ENCODE data around the gene PPM1E. TPM values are rescaled to one million over a fixed set of nuclear protein-coding genes. Genes with fewer than 3 reads are reported as not detected.

PPM1E gene
- under 1 TPM; under 0.01 to 0.34 (median 0.17) TPM for polyA plus RNA-seq
- long read RNA-seq, donor 1 = 0 reads
- long read RNA-seq, donor 2 = 0 reads
- long read RNA-seq, donor 3 = 0 reads
- long read RNA-seq, donor 4 = 0 reads
- long read RNA-seq, donor 5 = 0 reads
- long read RNA-seq, donor 6 = 0 reads
- long read RNA-seq, donor 7, partial matches to known transcripts = 12 of 12 reads
- long read RNA-seq, donor 7, other reads (novel, unspliced or antisense) = 0 of 12 reads
- long read RNA-seq, donor 8 = 0 reads
- long read RNA-seq, donor 9 = 0 reads
- long read RNA-seq, donor 10 = 0 reads

- no peak for FAIRE-seq
- Histone ChIP-seq H3K36me3 (ENCODE audit: control insufficient read depth in 3 of 3, insufficient read depth in 2 of 3, low read depth in 1 of 3, low read length in 3 of 3) (no peaks in the 10 kb centered on the region), H3K4me1 (ENCODE audit: control insufficient read depth in 3 of 3, insufficient read depth in 2 of 3, low read depth in 1 of 3, low read length in 2 of 3) (no peaks in the 10 kb centered on the region), H3K27ac (ENCODE audit: low read depth in 1 of 3, low read length in 2 of 3) (no peak within 1 kb of the TSS), H3K9me3 (ENCODE audit: control insufficient read depth in 2 of 2, insufficient read depth in 1 of 2, low read depth in 1 of 2, low read length in 1 of 2) (no peaks in the 10 kb centered on the region), H3K4me3 (ENCODE audit: low read depth in 1 of 3, low read length in 3 of 3) (peak within 1 kb of the TSS; percentile 51 to 56 (median 55)), H3K27me3 (ENCODE audit: control insufficient read depth in 3 of 3, insufficient read depth in 3 of 3, low read length in 3 of 3) (peaks cover 0 to 40% (median 4%) of the 10 kb centered on the region in 3 donors)
- 1% methylated on average over 57 to 71 of the region's 71 CpGs for WGBS, 3 donors
- peak; percentile 36 to 75 for DNase-seq
These were observed at the start of gene PPM1E for GRCh38 chr17:58755577-58756245. PPM1E (plus strand) TSS chr17:58755854.

DNA sequence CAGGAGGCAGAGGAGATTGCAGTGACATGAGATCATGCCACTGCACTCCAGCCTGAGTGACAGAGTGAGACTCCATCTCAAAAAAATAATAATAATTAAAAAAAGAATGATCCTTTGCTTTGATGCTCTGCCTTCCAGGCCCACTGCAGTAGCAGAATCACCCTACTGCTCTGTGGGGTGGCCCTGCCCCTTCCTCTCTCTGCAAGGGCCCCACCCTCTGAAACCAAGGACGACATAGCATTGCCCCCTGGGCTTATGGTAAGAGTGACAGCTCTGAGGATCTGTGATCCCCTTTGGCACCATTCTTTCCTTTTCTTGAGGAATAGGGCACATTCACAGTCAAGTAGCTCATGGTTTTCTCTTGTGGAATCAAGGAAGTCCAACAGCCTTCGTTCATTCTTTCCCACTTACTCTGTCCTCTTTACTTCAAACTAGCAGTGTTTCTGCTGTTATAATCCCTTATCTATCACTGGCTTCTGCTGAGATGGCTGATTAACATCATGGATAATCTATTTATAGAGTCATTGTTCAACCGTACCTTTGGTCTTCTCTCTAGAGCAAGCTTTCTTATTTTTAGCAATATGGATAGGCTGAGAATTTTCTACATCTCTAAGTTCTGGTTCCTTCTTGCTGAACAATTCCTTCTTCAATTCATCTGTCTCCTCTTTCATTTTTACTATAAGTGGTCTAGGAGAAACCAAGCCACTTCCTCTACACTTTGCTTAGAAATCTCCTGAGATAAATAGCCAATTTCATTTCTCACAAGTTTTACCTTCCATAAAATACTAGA lies 49.1 kb upstream of the PPM1E start:
- Histone ChIP-seq H3K27me3 (ENCODE audit: control insufficient read depth in 3 of 3, insufficient read depth in 3 of 3, low read length in 3 of 3) (no peaks in the 10 kb centered on the region), H3K4me1 (ENCODE audit: control insufficient read depth in 3 of 3, insufficient read depth in 2 of 3, low read depth in 1 of 3, low read length in 2 of 3) (no peaks in the 10 kb centered on the region), H3K9me3 (ENCODE audit: control insufficient read depth in 2 of 2, insufficient read depth in 1 of 2, low read depth in 1 of 2, low read length in 1 of 2) (no peaks in the 10 kb centered on the region), H3K36me3 (ENCODE audit: control insufficient read depth in 3 of 3, insufficient read depth in 2 of 3, low read depth in 1 of 3, low read length in 3 of 3) (peaks cover 0 to 19% (median 0%) of the 10 kb centered on the region in 3 donors), H3K4me3 (ENCODE audit: low read depth in 1 of 3, low read length in 3 of 3) (no peak overlapping the region), H3K27ac (ENCODE audit: low read depth in 1 of 3, low read length in 2 of 3) (no peak overlapping the region)
- WGBS, 3 donors = 61 to 82% (median 69%) methylated on average over 3 of the region's 3 CpGs
- FAIRE-seq (no peak), DNase-seq (no peak)

DNA sequence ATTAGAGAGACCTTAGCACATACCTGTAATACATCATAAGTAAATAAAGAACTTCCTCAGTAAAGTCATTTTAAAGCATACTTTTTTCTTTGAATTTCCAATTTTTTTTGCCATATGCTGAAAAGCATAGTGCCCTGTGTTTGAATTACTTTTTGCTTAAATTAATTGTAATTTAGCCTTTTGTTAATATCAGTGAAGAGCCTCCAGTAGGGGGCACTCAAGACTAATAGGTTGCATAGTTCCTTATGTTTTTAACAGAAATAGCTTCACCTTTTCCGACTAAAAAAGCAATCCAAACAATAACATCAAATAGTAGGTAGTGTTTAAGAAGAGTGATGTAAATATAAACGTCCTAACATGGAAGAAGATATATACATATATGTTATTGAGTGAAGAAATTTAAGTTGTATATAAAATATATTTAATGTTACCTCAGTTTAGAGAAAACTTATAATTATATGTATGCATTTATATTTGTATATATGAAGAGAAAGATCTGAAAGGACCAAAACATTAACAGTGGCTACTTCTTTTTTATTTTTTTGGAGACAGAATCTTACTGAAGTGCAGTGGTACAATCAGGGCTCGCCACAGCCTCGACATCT lies 44.6 kb upstream of the PPM1E start:
- Histone ChIP-seq H3K27ac (ENCODE audit: low read depth in 1 of 3, low read length in 2 of 3) (no peak overlapping the region), H3K27me3 (ENCODE audit: control insufficient read depth in 3 of 3, insufficient read depth in 3 of 3, low read length in 3 of 3) (no peaks in the 10 kb centered on the region), H3K36me3 (ENCODE audit: control insufficient read depth in 3 of 3, insufficient read depth in 2 of 3, low read depth in 1 of 3, low read length in 3 of 3) (peaks cover 0 to 20% (median 5%) of the 10 kb centered on the region in 3 donors), H3K9me3 (ENCODE audit: control insufficient read depth in 2 of 2, insufficient read depth in 1 of 2, low read depth in 1 of 2, low read length in 1 of 2) (no peaks in the 10 kb centered on the region), H3K4me1 (ENCODE audit: control insufficient read depth in 3 of 3, insufficient read depth in 2 of 3, low read depth in 1 of 3, low read length in 2 of 3) (no peaks in the 10 kb centered on the region), H3K4me3 (ENCODE audit: low read depth in 1 of 3, low read length in 3 of 3) (no peak overlapping the region)
- DNase-seq (peak; percentile 54 to 64), FAIRE-seq (peak; percentile 49)
- whole genome bisulfite sequencing, 3 donors = 52 to 54% (median 53%) methylated on average over 4 of the region's 4 CpGs

GRCh38 chr17:58722274-58722673 lies 33.4 kb upstream of the PPM1E start:
- H3K4me3 ChIP-seq (ENCODE audit: low read depth in 1 of 3, low read length in 3 of 3) = no peak overlapping the region
- H3K9me3 ChIP-seq (ENCODE audit: control insufficient read depth in 2 of 2, insufficient read depth in 1 of 2, low read depth in 1 of 2, low read length in 1 of 2) = no peaks in the 10 kb centered on the region
- peaks cover 0 to 8% (median 2%) of the 10 kb centered on the region in 3 donors for H3K36me3 ChIP-seq (ENCODE audit: control insufficient read depth in 3 of 3, insufficient read depth in 2 of 3, low read depth in 1 of 3, low read length in 3 of 3)
- DNase-seq (no peak), FAIRE-seq (no peak)
- 87 to 98% (median 89%) methylated on average over 1 of the region's 1 CpG for WGBS, 3 donors
- H3K4me1 ChIP-seq (ENCODE audit: control insufficient read depth in 3 of 3, insufficient read depth in 2 of 3, low read depth in 1 of 3, low read length in 2 of 3) = no peaks in the 10 kb centered on the region
- H3K27ac ChIP-seq (ENCODE audit: low read depth in 1 of 3, low read length in 2 of 3) = no peak overlapping the region
- H3K27me3 ChIP-seq (ENCODE audit: control insufficient read depth in 3 of 3, insufficient read depth in 3 of 3, low read length in 3 of 3) = no peaks in the 10 kb centered on the region

DNA sequence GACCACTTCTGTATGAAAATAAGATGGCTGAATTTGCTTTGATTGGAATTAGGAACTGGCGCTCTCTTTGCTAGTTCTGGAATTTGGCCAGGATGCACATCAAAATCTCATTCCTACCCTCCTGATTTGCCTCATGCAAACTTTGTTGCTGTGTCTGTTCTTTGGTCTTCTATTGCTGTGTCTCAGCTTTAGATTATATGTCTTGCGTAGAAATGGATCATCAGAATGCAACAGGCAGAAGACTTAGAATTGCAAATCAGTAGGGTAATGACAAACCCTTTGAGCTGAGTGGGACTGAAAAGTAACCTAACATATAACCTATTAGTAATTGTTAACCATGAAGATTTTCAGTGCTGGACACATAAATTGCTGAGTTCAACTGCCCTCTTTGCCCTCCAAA lies 33.0 kb upstream of the PPM1E start:
- WGBS, 3 donors = 95 to 100% (median 95%) methylated on average over 2 of the region's 2 CpGs

DNA sequence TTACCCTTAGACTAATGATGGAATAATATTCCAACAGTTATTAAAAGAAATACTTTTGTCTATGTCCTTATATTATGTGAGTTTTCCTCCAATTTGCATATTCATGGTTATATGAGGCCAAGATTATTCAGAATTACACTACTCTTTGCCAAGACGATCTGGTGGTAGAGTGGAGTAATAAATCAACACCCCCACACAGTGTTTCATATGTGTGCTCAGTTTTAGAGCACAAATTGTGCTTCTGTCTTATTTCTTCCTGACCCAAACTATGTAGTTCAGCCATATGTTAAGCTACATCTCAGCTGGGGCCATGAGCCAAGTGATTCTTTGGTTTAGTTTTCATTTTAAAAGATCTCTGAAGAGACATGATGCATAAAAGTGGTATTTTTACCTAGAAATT lies 26.9 kb upstream of the PPM1E start:
- no peak overlapping the region for H3K4me3 ChIP-seq (ENCODE audit: low read depth in 1 of 3, low read length in 3 of 3)
- WGBS, 3 donors = 24 to 59% (median 48%) methylated on average over 1 of the region's 1 CpG
- H3K4me1 ChIP-seq (ENCODE audit: control insufficient read depth in 3 of 3, insufficient read depth in 2 of 3, low read depth in 1 of 3, low read length in 2 of 3) = no peaks in the 10 kb centered on the region
- H3K36me3 ChIP-seq (ENCODE audit: control insufficient read depth in 3 of 3, insufficient read depth in 2 of 3, low read depth in 1 of 3, low read length in 3 of 3) = peaks cover 0 to 3% (median 0%) of the 10 kb centered on the region in 3 donors
- FAIRE-seq (no peak), DNase-seq (no peak)
- H3K27ac ChIP-seq (ENCODE audit: low read depth in 1 of 3, low read length in 2 of 3) = no peak overlapping the region
- H3K9me3 ChIP-seq (ENCODE audit: control insufficient read depth in 2 of 2, insufficient read depth in 1 of 2, low read depth in 1 of 2, low read length in 1 of 2) = no peaks in the 10 kb centered on the region
- no peaks in the 10 kb centered on the region for H3K27me3 ChIP-seq (ENCODE audit: control insufficient read depth in 3 of 3, insufficient read depth in 3 of 3, low read length in 3 of 3)

More for the DNA sequence above, 33.0 kb upstream of the PPM1E start:
- peaks cover 0 to 8% (median 2%) of the 10 kb centered on the region in 3 donors for H3K36me3 ChIP-seq (ENCODE audit: control insufficient read depth in 3 of 3, insufficient read depth in 2 of 3, low read depth in 1 of 3, low read length in 3 of 3)
- DNase-seq (no peak), FAIRE-seq (no peak)
- H3K4me1 ChIP-seq (ENCODE audit: control insufficient read depth in 3 of 3, insufficient read depth in 2 of 3, low read depth in 1 of 3, low read length in 2 of 3) = no peaks in the 10 kb centered on the region
- no peak overlapping the region for H3K4me3 ChIP-seq (ENCODE audit: low read depth in 1 of 3, low read length in 3 of 3)
- H3K27ac ChIP-seq (ENCODE audit: low read depth in 1 of 3, low read length in 2 of 3) = no peak overlapping the region
- H3K27me3 ChIP-seq (ENCODE audit: control insufficient read depth in 3 of 3, insufficient read depth in 3 of 3, low read length in 3 of 3) = no peaks in the 10 kb centered on the region
- no peaks in the 10 kb centered on the region for H3K9me3 ChIP-seq (ENCODE audit: control insufficient read depth in 2 of 2, insufficient read depth in 1 of 2, low read depth in 1 of 2, low read length in 1 of 2)

- Histone ChIP-seq H3K36me3 (ENCODE audit: control insufficient read depth in 3 of 3, insufficient read depth in 2 of 3, low read depth in 1 of 3, low read length in 3 of 3) (no peaks in the 10 kb centered on the region), H3K27me3 (ENCODE audit: control insufficient read depth in 3 of 3, insufficient read depth in 3 of 3, low read length in 3 of 3) (no peaks in the 10 kb centered on the region), H3K4me3 (ENCODE audit: low read depth in 1 of 3, low read length in 3 of 3) (no peak overlapping the region), H3K4me1 (ENCODE audit: control insufficient read depth in 3 of 3, insufficient read depth in 2 of 3, low read depth in 1 of 3, low read length in 2 of 3) (no peaks in the 10 kb centered on the region), H3K27ac (ENCODE audit: low read depth in 1 of 3, low read length in 2 of 3) (no peak overlapping the region), H3K9me3 (ENCODE audit: control insufficient read depth in 2 of 2, insufficient read depth in 1 of 2, low read depth in 1 of 2, low read length in 1 of 2) (no peaks in the 10 kb centered on the region)
- DNase-seq (no peak), FAIRE-seq (no peak)
These were observed 24.7 kb upstream of the PPM1E start for GRCh38 chr17:58730937-58731336.

DNA sequence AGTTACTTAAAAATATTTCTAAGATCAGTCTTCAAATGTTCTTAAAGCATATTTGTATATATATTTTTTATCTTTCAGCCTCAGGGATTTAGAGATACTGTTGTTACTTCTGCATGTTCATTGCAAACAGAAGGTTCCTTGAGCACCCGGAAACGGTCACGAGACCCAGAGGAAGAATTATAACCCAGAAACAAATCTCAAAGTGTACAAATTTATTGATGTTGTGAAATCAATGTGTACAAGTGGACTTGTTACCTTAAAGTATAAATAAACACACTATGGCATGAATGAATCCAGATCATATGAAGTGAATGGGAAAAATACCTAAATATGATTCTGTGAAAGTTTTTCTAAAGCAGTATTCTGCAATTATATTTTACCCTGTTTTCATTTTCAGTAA lies 21.6 kb upstream of the PPM1E start:
- Histone ChIP-seq H3K4me1 (ENCODE audit: control insufficient read depth in 3 of 3, insufficient read depth in 2 of 3, low read depth in 1 of 3, low read length in 2 of 3) (no peaks in the 10 kb centered on the region), H3K27me3 (ENCODE audit: control insufficient read depth in 3 of 3, insufficient read depth in 3 of 3, low read length in 3 of 3) (no peaks in the 10 kb centered on the region), H3K4me3 (ENCODE audit: low read depth in 1 of 3, low read length in 3 of 3) (no peak overlapping the region), H3K27ac (ENCODE audit: low read depth in 1 of 3, low read length in 2 of 3) (no peak overlapping the region), H3K36me3 (ENCODE audit: control insufficient read depth in 3 of 3, insufficient read depth in 2 of 3, low read depth in 1 of 3, low read length in 3 of 3) (no peaks in the 10 kb centered on the region), H3K9me3 (ENCODE audit: control insufficient read depth in 2 of 2, insufficient read depth in 1 of 2, low read depth in 1 of 2, low read length in 1 of 2) (no peaks in the 10 kb centered on the region)
- no peak for DNase-seq
- WGBS, 3 donors = 93 to 95% (median 94%) methylated on average over 3 of the region's 3 CpGs
- no peak for FAIRE-seq

All from small intestine (tissue), 16 donors.